Endothelial cell of umbilical vein (primary cell): Measurements from ENCODE around the gene LTA4H. TPM values are rescaled to one million over a fixed set of nuclear protein-coding genes. Genes with fewer than 3 reads are reported as not detected.

Experiments used
- BruUV-seq: library from RNA; stranded (reverse); fragments of 400-500 nt; replicated peaks from 2 replicates; lab custom pipeline; 2021; lab: Mats Ljungman, UMichigan
- CTCF ChIA-PET: fragments of 300-600, 350-600 bp; sonication (Branson Sonifier 250); formaldehyde crosslinking; loops from one replicate; lab custom pipeline; 2021; ENCODE audit warnings: antibody characterized with exemption, inconsistent platforms; lab: Charles Lee
- POLR2A ChIA-PET: fragments of 300-600, 350-600 bp; sonication (Branson Sonifier 250); formaldehyde crosslinking; loops from one replicate; lab custom pipeline; 2021; ENCODE audit warnings: antibody characterized with exemption, inconsistent platforms; lab: Charles Lee
- DNase-seq: peaks from one replicate; pipeline ENCODE4 v3.0.0-alpha.2; 2011; ENCODE audit warnings: low read depth, low spot score
- FAIRE-seq: peaks from 2 replicates; lab custom pipeline; 2011; peaks lifted over from hg19 to GRCh38; lab: Jason Lieb, UNC
- H2AFZ ChIP-seq: 2 replicates; pipeline ENCODE4 v1.6.0; 2012; ENCODE audit warnings: low read depth, low read length, control low read depth, inconsistent platforms
- H3K27ac ChIP-seq: 2 replicates; pipeline ENCODE4 v1.5.1; 2011; ENCODE audit warnings: low read depth, mild to moderate bottlenecking, control low read depth, low read length, moderate library complexity; ENCODE audit not compliant: insufficient read depth
- H3K27me3 ChIP-seq, 2 experiments: 2 replicates each; pipeline versions ENCODE4 v1.6.0 to v1.6.1; 2011; ENCODE audit warnings: low read length in 2 of 2, mixed read lengths in 1 of 2; ENCODE audit not compliant: control insufficient read depth in 2 of 2, insufficient read depth in 2 of 2
- H3K36me3 ChIP-seq, 2 experiments: 2 replicates in 1 of 2; 3 replicates in 1 of 2; pipeline ENCODE4 v1.5.1; 2011; ENCODE audit warnings: low read length in 2 of 2, mild to moderate bottlenecking in 1 of 2, moderate library complexity in 1 of 2; ENCODE audit not compliant: control insufficient read depth in 2 of 2, insufficient read depth in 2 of 2; ENCODE audit errors: extremely low read depth in 1 of 2
- H3K4me1 ChIP-seq: 3 replicates; pipeline ENCODE4 v1.5.1; 2011; ENCODE audit warnings: mild to moderate bottlenecking, low read length; ENCODE audit not compliant: control insufficient read depth, insufficient read depth; ENCODE audit errors: extremely low read depth
- H3K4me2 ChIP-seq: 2 replicates; pipeline ENCODE4 v1.6.1; 2011; ENCODE audit warnings: low read length, control low read depth, mixed read lengths; ENCODE audit not compliant: insufficient read depth
- H3K4me3 ChIP-seq, 3 experiments: fragments of 200-600 bp in 1 of 3; sonication (generic), shearing (Covaris generic) in 1 of 3; replicated peaks in 1 of 3; 2 replicates each; pipeline ENCODE4 v1.5.1; 2011 to 2016; ENCODE audit warnings: control low read depth in 3 of 3, low read length in 3 of 3, mild to moderate bottlenecking in 2 of 3, inconsistent platforms in 1 of 3, low read depth in 1 of 3, moderate library complexity in 1 of 3; ENCODE audit not compliant: insufficient read depth in 1 of 3
- H3K79me2 ChIP-seq: 2 replicates; pipeline ENCODE4 v1.6.0; 2012; ENCODE audit warnings: low read length, inconsistent platforms; ENCODE audit not compliant: control insufficient read depth, insufficient read depth
- H3K9ac ChIP-seq: replicated peaks from 2 replicates; pipeline ENCODE3; 2011; ENCODE audit warnings: low read length, control low read depth; ENCODE audit not compliant: insufficient read depth; ENCODE audit errors: extremely low read depth
- H3K9me1 ChIP-seq: replicated peaks from 3 replicates; pipeline ENCODE4 v1.6.0; 2011; ENCODE audit warnings: mild to moderate bottlenecking, low read length; ENCODE audit not compliant: control insufficient read depth, insufficient read depth; ENCODE audit errors: extremely low read depth
- H3K9me3 ChIP-seq: replicated peaks from 2 replicates; pipeline ENCODE4 v1.5.1; 2012; ENCODE audit warnings: low read length, inconsistent platforms; ENCODE audit not compliant: control insufficient read depth, insufficient read depth
- H4K20me1 ChIP-seq: replicated peaks from 2 replicates; pipeline ENCODE3; 2011; ENCODE audit warnings: mild to moderate bottlenecking, low read length; ENCODE audit not compliant: control insufficient read depth, insufficient read depth; ENCODE audit errors: extremely low read depth
- CTCF ChIP-seq, 2 donors: IDR thresholded peaks; 1 replicate in 1 of 2; 2 replicates in 1 of 2; pipeline ENCODE4 v1.5.1; 2011; ENCODE audit warnings: low read length in 2 of 2, mild to moderate bottlenecking in 2 of 2, moderate library complexity in 2 of 2, control low read depth in 1 of 2, inconsistent platforms in 1 of 2, low read depth in 1 of 2; ENCODE audit not compliant: insufficient read depth in 1 of 2; ENCODE audit errors: extremely low read depth in 1 of 2
- EZH2 ChIP-seq: IDR thresholded peaks from 2 replicates; pipeline ENCODE4 v1.6.1; 2012; ENCODE audit warnings: borderline replicate concordance, low read depth, mild to moderate bottlenecking, moderate library complexity, low read length, inconsistent platforms; ENCODE audit not compliant: severe bottlenecking
- MAX ChIP-seq: IDR thresholded peaks from 2 replicates; pipeline ENCODE4 v1.6.1; 2011; ENCODE audit not compliant: insufficient read depth, insufficient read length
- MYC ChIP-seq: IDR thresholded peaks from one replicate; pipeline ENCODE4 v1.6.1; 2011; ENCODE audit warnings: mild to moderate bottlenecking, low read depth, low read length
- dilution Hi-C: fragments of 300-500 bp; cut with MboI; formaldehyde crosslinking; loops from one replicate; pipeline ENCODE4 v1.15.0; 2019; ENCODE audit warnings: low sequenced_read_pairs; ENCODE audit not compliant: extremely low pct_ligation_motif_present
- intact Hi-C: fragments of 100-400 bp; cut with micrococcal nuclease; formaldehyde crosslinking; loops from one replicate; pipeline ENCODE4 v1.10.0; 2022
- polyA plus RNA-seq, 4 experiments: library from polyadenylated mRNA; depleted of rRNA in 3 of 4; stranded (reverse) in 3 of 4; unstranded in 1 of 4; fragments of >200 nt; gene quantifications; 2 replicates each; pipeline versions ENCODE4 v1.2.1 to v1.2.3, GENCODE V29; 2011 to 2012; ENCODE audit warnings: missing spikeins in 1 of 4
- total RNA-seq: library from RNA; stranded (reverse); gene quantifications from 2 replicates; pipeline ENCODE4 v1.2.3, GENCODE V29; 2021

Gene LTA4H
- total and polyA plus RNA-seq, 2 donors (not counting 3 experiments of a cell fraction or from before 2014, with no cell fraction given), result 77.1 to 85.2 TPM

GRCh38 chr12:96063046-96063445 is 27.7 kb upstream of the LTA4H start:
- peak; percentile 18 to 24 for TF ChIP-seq CTCF (IDR thresholded peaks at IDR 0.05; ENCODE audit: extremely low read depth in 1 of 2, insufficient read depth in 1 of 2, low read depth in 1 of 2, low read length in 2 of 2)
- no peak for TF ChIP-seq MYC
- dilution Hi-C loops, result no loop called here
- Histone ChIP-seq H3K27me3 (no peaks in the 10 kb centered on the region), H3K79me2 (no peaks in the 10 kb centered on the region), H3K27ac (no peak overlapping the region), H3K9me3 (no peaks in the 10 kb centered on the region), H2AFZ (no peak overlapping the region), H4K20me1 (no peaks in the 10 kb centered on the region), H3K4me3 (no peak overlapping the region), H3K9ac (no peak overlapping the region), H3K4me1 (peaks cover 3% of the 10 kb centered on the region), H3K36me3 (no peaks in the 10 kb centered on the region), H3K9me1 (no peaks in the 10 kb centered on the region), H3K4me2 (no peak overlapping the region)
- FAIRE-seq (peak; percentile 67), DNase-seq (peak; percentile 41)
- ChIA-PET CTCF (interaction anchor here (0.7 to 9.7 kb wide), 4 partner anchors 149 to 194 kb away, joined by 3 to 79 read pairs (median 4); no protein-coding TSS in a partner anchor), POLR2A (no interaction called here)
- BruUV-seq, result no TSS peak
- intact Hi-C loops, result loop anchor here (2.0 kb wide), 3 partner anchors 174 to 338 kb away; partner anchors contain the start of gene CDK17

- POLR2A ChIA-PET, result no interaction called here
- Histone ChIP-seq H3K27me3 (no peaks in the 10 kb centered on the region), H3K36me3 (no peaks in the 10 kb centered on the region), H3K9ac (no peak overlapping the region), H3K9me1 (no peaks in the 10 kb centered on the region), H2AFZ (no peak overlapping the region), H3K9me3 (no peaks in the 10 kb centered on the region), H3K27ac (no peak overlapping the region), H3K4me2 (no peak overlapping the region), H3K79me2 (no peaks in the 10 kb centered on the region), H3K4me1 (peaks cover 3% of the 10 kb centered on the region), H3K4me3 (no peak overlapping the region), H4K20me1 (no peaks in the 10 kb centered on the region)
- dilution Hi-C loops (no loop called here), intact Hi-C loops (loop anchor here (1.0 to 2.0 kb wide), 10 partner anchors 70 to 454 kb away; partner anchors contain the start of gene CDK17)
- TF ChIP-seq CTCF (IDR thresholded peaks at IDR 0.05; ENCODE audit: extremely low read depth in 1 of 2, insufficient read depth in 1 of 2, low read depth in 1 of 2, low read length in 2 of 2) (peak; percentile 77 to 80), EZH2 (no peak), MAX (no peak)
- peak; percentile 99 for FAIRE-seq
- DNase-seq, result peak; percentile 90
- no TSS peak for BruUV-seq
- CTCF ChIA-PET, result interaction anchor here (0.9 to 9.7 kb wide), 8 partner anchors 71 to 193 kb away, joined by 3 to 79 read pairs (median 4); no protein-coding TSS in a partner anchor
These were observed 26.6 kb upstream of the LTA4H start for GRCh38 chr12:96061864-96062453.
